ENCODE data around the gene CSNK2A1.

DNA sequence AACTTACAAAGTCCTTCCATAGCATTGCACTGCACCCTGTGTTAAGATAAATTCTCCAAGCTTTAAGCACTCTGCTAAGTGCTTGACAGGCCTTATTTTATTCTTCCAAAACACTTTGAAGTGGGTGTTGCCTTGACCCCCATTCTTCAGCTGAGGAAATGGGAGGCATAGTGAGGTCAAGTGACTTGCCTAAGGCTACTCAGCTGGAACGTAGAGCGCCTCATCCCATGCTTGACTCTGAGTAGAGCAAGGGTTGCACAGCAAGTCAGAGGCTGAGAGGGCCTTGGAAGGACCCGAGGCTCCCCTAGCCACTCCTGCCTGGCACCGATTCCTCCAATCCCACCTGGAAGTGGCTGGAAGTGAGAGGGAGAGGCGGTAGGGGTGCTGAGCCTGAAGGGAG lies 19.6 kb upstream of the CSNK2A1 start:
- TF ChIP-seq, protein P1, sequence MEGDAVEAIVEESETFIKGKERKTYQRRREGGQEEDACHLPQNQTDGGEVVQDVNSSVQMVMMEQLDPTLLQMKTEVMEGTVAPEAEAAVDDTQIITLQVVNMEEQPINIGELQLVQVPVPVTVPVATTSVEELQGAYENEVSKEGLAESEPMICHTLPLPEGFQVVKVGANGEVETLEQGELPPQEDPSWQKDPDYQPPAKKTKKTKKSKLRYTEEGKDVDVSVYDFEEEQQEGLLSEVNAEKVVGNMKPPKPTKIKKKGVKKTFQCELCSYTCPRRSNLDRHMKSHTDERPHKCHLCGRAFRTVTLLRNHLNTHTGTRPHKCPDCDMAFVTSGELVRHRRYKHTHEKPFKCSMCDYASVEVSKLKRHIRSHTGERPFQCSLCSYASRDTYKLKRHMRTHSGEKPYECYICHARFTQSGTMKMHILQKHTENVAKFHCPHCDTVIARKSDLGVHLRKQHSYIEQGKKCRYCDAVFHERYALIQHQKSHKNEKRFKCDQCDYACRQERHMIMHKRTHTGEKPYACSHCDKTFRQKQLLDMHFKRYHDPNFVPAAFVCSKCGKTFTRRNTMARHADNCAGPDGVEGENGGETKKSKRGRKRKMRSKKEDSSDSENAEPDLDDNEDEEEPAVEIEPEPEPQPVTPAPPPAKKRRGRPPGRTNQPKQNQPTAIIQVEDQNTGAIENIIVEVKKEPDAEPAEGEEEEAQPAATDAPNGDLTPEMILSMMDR (IDR thresholded peaks at IDR 0.05; ENCODE audit: insufficient read depth, low read length): no peak
- no peak for TF ChIP-seq GABPA (IDR thresholded peaks at IDR 0.05; ENCODE audit: low read depth)
